Measurements from ENCODE around the gene ARAP1.

ARAP1 gene

GRCh38 chr11:72758304-72758689, 6.1 kb upstream of the ARAP1 start:
- Mint-ChIP-seq H3K4me3 (no peak overlapping the region), H3K27ac (no peak overlapping the region)
- TF ChIP-seq, protein P1, sequence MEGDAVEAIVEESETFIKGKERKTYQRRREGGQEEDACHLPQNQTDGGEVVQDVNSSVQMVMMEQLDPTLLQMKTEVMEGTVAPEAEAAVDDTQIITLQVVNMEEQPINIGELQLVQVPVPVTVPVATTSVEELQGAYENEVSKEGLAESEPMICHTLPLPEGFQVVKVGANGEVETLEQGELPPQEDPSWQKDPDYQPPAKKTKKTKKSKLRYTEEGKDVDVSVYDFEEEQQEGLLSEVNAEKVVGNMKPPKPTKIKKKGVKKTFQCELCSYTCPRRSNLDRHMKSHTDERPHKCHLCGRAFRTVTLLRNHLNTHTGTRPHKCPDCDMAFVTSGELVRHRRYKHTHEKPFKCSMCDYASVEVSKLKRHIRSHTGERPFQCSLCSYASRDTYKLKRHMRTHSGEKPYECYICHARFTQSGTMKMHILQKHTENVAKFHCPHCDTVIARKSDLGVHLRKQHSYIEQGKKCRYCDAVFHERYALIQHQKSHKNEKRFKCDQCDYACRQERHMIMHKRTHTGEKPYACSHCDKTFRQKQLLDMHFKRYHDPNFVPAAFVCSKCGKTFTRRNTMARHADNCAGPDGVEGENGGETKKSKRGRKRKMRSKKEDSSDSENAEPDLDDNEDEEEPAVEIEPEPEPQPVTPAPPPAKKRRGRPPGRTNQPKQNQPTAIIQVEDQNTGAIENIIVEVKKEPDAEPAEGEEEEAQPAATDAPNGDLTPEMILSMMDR (IDR thresholded peaks at IDR 0.05) = no peak

DNA sequence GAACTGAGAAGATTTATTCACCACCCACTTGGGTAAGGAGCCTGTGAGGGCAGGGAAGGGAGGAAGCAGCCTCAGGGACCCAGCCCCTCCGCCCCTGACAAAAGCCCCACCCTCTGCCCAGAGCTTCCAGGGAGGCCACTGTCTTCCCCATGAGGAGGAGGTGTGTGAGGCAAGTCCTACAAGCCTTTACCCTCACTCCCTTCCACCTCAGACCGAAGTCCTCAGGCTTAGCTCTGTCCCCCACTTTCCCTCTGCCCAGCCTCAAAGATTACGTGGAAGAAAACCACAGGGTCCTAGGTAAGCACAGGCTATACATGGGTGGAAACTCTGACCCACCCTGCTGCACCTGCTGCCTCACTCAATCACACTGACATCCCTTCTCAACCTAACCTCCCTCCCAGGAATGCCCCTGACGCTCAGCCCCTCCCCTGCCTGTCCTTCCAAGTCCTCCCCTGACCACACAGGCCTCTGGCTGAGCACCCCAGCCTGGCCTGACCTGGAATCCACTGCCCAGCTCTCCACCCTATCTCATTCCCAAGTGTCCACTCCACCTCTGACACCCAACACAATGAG, 3.6 kb upstream of the ARAP1 start:
- peaks cover 14% of the 10 kb centered on the region for H3K27me3 Mint-ChIP-seq (ENCODE audit: low read depth, poor library complexity)
- no peak overlapping the region for H3K4me3 Mint-ChIP-seq

More at GRCh38 chr11:72758304-72758689, 6.1 kb upstream of the ARAP1 start:
- Mint-ChIP-seq H3K9me3 (no peaks in the 10 kb centered on the region), H3K4me1 (peaks cover 40% of the 10 kb centered on the region), H3K27me3 (ENCODE audit: low read depth, poor library complexity) (peaks cover 14% of the 10 kb centered on the region), H3K36me3 (ENCODE audit: low read depth) (peaks cover 21% of the 10 kb centered on the region)
- no peak for DNase-seq

DNA sequence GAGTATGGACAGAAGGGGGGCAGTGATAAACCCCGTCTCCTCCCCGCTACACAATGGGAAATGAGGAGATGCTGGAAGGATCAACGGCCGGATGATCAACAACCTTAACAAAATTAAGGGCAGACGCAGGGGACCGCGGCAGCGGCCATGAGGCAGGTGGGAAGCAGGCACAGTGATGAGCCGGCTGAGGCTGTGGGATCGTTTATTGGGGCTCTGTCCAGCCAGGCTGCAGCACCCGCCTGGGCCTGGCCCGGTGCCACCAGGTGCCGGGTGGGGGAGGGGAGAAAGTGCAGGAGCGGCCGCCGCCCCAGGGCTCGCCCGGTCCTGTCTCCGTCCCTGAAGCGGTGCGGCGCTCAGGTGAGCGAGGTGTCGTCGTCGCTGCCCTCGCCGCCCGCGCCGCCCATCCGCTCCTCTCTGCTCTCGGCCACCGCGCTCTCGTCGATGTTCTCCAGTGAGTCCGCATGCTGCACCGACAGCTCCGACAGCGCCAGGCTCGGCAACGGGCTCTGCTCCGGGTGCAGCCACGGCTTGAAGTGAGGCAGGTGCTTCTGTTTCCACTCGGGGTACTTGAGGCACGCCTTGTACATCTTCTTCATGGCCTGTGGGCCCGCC, 2.4 kb upstream of the ARAP1 start:
- Mint-ChIP-seq H3K36me3 (ENCODE audit: low read depth) (peaks cover 11% of the 10 kb centered on the region), H3K27me3 (ENCODE audit: low read depth, poor library complexity) (peaks cover 9% of the 10 kb centered on the region), H3K4me3 (no peak overlapping the region), H3K4me1 (peaks cover 45% of the 10 kb centered on the region), H3K27ac (no peak overlapping the region), H3K9me3 (no peaks in the 10 kb centered on the region)
- TF ChIP-seq, protein P1 (IDR thresholded peaks at IDR 0.05) = no peak
- no peak for DNase-seq

More for the DNA sequence above, 3.6 kb upstream of the ARAP1 start:
- peaks cover 46% of the 10 kb centered on the region for H3K4me1 Mint-ChIP-seq
- H3K27ac Mint-ChIP-seq = no peak overlapping the region
- TF ChIP-seq, protein P1 (IDR thresholded peaks at IDR 0.05) = no peak
- no peaks in the 10 kb centered on the region for H3K9me3 Mint-ChIP-seq
- DNase-seq = no peak
- peaks cover 13% of the 10 kb centered on the region for H3K36me3 Mint-ChIP-seq (ENCODE audit: low read depth)

- Mint-ChIP-seq H3K27ac (no peak overlapping the region), H3K9me3 (no peaks in the 10 kb centered on the region), H3K36me3 (ENCODE audit: low read depth) (peaks cover 11% of the 10 kb centered on the region), H3K4me3 (no peak overlapping the region), H3K27me3 (ENCODE audit: low read depth, poor library complexity) (peaks cover 9% of the 10 kb centered on the region), H3K4me1 (peaks cover 40% of the 10 kb centered on the region)
- TF ChIP-seq, protein P1 (IDR thresholded peaks at IDR 0.05) = no peak
- DNase-seq = no peak
Measured at GRCh38 chr11:72754149-72754543, 1.9 kb upstream of the ARAP1 start.

- Mint-ChIP-seq H3K9me3 (no peaks in the 10 kb centered on the region), H3K27ac (no peak overlapping the region), H3K27me3 (ENCODE audit: low read depth, poor library complexity) (peaks cover 9% of the 10 kb centered on the region), H3K36me3 (ENCODE audit: low read depth) (peaks cover 11% of the 10 kb centered on the region), H3K4me1 (peaks cover 34% of the 10 kb centered on the region), H3K4me3 (peak overlapping the region; percentile 91)
- no peak for DNase-seq
- TF ChIP-seq, protein P1 (IDR thresholded peaks at IDR 0.05) = no peak
Measured at GRCh38 chr11:72753341-72754148, 1.3 kb upstream of the ARAP1 start.

Data from nephron progenitor cell (in vitro differentiated cells).